MCF 10A (cell line): ENCODE data around the gene TMEM169. TPM values are rescaled to one million over a fixed set of nuclear protein-coding genes. Genes with fewer than 3 reads are reported as not detected.

Experiments
- BruUV-seq: library from RNA; stranded (reverse); fragments of 400-500 nt; replicated peaks from 2 replicates; lab custom pipeline; 2021; lab: Mats Ljungman, UMichigan
- CTCF ChIA-PET: fragments of 300-600 bp; sonication (Branson Sonifier 250); formaldehyde crosslinking; extraction: SDS; loops from one replicate; lab custom pipeline; 2021; ENCODE audit warnings: antibody characterized with exemption, inconsistent platforms; lab: Yijun Ruan, JAX
- POLR2A ChIA-PET: fragments of 300-600, 350-650 bp; sonication (Branson Sonifier 250); formaldehyde crosslinking; extraction: SDS; loops from one replicate; lab custom pipeline; 2020; ENCODE audit warnings: antibody characterized with exemption, inconsistent platforms; lab: Yijun Ruan, JAX
- DNase-seq: peaks from one replicate; pipeline ENCODE4 v3.0.0-alpha.2; 2018; ENCODE audit not compliant: unreplicated experiment
- H3K27ac Mint-ChIP-seq: one replicate; pipeline ENCODE4 v1.8.0; 2022; ENCODE audit warnings: mild to moderate bottlenecking, low read depth, mixed read lengths; ENCODE audit not compliant: unreplicated experiment
- H3K27me3 Mint-ChIP-seq: one replicate; pipeline ENCODE4 v1.8.0; 2022; ENCODE audit warnings: mixed read lengths; ENCODE audit not compliant: insufficient read depth, unreplicated experiment
- H3K36me3 Mint-ChIP-seq: one replicate; pipeline ENCODE4 v1.8.0; 2022; ENCODE audit warnings: mild to moderate bottlenecking, moderate library complexity, mixed read lengths; ENCODE audit not compliant: insufficient read depth, unreplicated experiment
- H3K4me1 Mint-ChIP-seq: one replicate; pipeline ENCODE4 v1.8.0; 2022; ENCODE audit warnings: mixed read lengths; ENCODE audit not compliant: insufficient read depth, unreplicated experiment
- H3K4me3 Mint-ChIP-seq: one replicate; pipeline ENCODE4 v1.8.0; 2022; ENCODE audit warnings: mild to moderate bottlenecking, moderate library complexity, mixed read lengths; ENCODE audit not compliant: unreplicated experiment
- H3K9me3 Mint-ChIP-seq: one replicate; pipeline ENCODE4 v1.8.0; 2022; ENCODE audit warnings: mixed read lengths; ENCODE audit not compliant: unreplicated experiment
- intact Hi-C: fragments of 100-400 bp; cut with micrococcal nuclease; formaldehyde crosslinking; loops from 2 replicates; pipeline ENCODE4 v1.14.1; 2022
- total RNA-seq: library from RNA; stranded (reverse); gene quantifications from 2 replicates; pipeline ENCODE4 v1.2.3, GENCODE V29; 2022
- TF ChIP-seq, protein P1 (sequence below): fragments of 200-600 bp; IDR thresholded peaks from one replicate; pipeline ENCODE4 v1.8.0; 2022; ENCODE audit warnings: antibody characterized with exemption, mild to moderate bottlenecking; ENCODE audit not compliant: unreplicated experiment

TMEM169 gene
- total RNA-seq, 1 experiment from 2014 or later = 0.35 TPM

DNA sequence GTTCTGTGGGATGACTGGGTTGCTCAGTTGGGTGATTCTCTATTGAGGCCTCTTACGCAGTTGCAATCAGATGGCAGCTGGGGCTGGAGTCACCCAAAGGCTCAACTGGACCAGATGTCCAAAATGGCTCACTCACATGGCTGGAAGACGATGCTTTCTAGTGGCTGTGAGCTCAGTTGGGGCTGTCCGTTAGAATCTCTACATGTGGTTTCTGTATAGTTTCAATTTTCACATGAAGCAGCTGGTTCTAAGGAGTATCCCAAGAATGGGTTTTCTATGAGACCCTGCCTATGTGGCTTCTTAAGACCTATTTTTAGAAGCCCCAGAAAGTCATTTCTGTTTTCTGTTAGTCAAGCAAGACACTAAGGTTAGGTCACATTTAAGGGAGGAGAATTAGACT, 31.9 kb downstream of the TMEM169 start:
- no peaks in the 10 kb centered on the region for H3K27me3 Mint-ChIP-seq
- peaks cover 37% of the 10 kb centered on the region for H3K4me1 Mint-ChIP-seq
- H3K27ac Mint-ChIP-seq = no peak overlapping the region
- no peak for DNase-seq
- H3K4me3 Mint-ChIP-seq = no peak overlapping the region
- ChIA-PET POLR2A (no interaction called here), CTCF (interaction anchor here (0.6 to 1.4 kb wide), 9 partner anchors 10 to 235 kb away, joined by 3 to 8 read pairs (median 4); no protein-coding TSS in a partner anchor)
- no peaks in the 10 kb centered on the region for H3K9me3 Mint-ChIP-seq
- intact Hi-C loops = loop anchor here (10.0 kb wide), 1 partner anchor 381 kb away; the partner anchor contains the start of gene RPL37A
- peaks cover 59% of the 10 kb centered on the region for H3K36me3 Mint-ChIP-seq
- BruUV-seq = no TSS peak
- TF ChIP-seq, protein P1, sequence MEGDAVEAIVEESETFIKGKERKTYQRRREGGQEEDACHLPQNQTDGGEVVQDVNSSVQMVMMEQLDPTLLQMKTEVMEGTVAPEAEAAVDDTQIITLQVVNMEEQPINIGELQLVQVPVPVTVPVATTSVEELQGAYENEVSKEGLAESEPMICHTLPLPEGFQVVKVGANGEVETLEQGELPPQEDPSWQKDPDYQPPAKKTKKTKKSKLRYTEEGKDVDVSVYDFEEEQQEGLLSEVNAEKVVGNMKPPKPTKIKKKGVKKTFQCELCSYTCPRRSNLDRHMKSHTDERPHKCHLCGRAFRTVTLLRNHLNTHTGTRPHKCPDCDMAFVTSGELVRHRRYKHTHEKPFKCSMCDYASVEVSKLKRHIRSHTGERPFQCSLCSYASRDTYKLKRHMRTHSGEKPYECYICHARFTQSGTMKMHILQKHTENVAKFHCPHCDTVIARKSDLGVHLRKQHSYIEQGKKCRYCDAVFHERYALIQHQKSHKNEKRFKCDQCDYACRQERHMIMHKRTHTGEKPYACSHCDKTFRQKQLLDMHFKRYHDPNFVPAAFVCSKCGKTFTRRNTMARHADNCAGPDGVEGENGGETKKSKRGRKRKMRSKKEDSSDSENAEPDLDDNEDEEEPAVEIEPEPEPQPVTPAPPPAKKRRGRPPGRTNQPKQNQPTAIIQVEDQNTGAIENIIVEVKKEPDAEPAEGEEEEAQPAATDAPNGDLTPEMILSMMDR = no peak

DNA sequence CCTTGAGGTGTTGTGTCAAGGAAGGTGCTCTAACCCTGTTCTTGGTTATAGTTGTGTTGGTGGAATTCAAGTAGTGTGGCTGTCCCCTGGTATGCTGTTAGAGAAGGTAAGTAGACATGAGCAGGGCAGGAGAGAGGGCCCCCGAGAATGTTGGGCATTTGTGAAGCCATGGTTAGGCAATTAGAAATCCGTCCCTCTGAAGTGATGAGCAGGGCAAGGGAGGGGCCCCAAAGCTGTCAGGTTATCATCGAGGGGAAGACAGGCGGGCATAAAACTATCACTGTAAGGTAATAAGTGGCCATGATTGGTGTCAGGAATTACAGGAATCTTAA, 32.6 kb downstream of the TMEM169 start:
- intact Hi-C loops = loop anchor here (10.0 kb wide), 1 partner anchor 380 kb away; the partner anchor contains the start of gene RPL37A
- no peaks in the 10 kb centered on the region for H3K9me3 Mint-ChIP-seq
- ChIA-PET POLR2A (interaction anchor here (0.7 to 0.9 kb wide), 3 partner anchors 29 to 379 kb away, joined by 3 to 4 read pairs (median 3); partner anchors contain the start of genes PECR and TMEM169), CTCF (interaction anchor here (0.6 to 1.4 kb wide), 19 partner anchors 10 to 1753 kb away, joined by 3 to 8 read pairs (median 4); partner anchors contain the start of gene RPL37A)
- H3K27me3 Mint-ChIP-seq = no peaks in the 10 kb centered on the region
- peak overlapping the region; percentile 96 for H3K4me3 Mint-ChIP-seq
- no TSS peak for BruUV-seq
- H3K4me1 Mint-ChIP-seq = peaks cover 35% of the 10 kb centered on the region
- peak overlapping the region; percentile 99 for H3K27ac Mint-ChIP-seq
- TF ChIP-seq, protein P1 = no peak
- H3K36me3 Mint-ChIP-seq = peaks cover 59% of the 10 kb centered on the region
- DNase-seq = no peak

DNA sequence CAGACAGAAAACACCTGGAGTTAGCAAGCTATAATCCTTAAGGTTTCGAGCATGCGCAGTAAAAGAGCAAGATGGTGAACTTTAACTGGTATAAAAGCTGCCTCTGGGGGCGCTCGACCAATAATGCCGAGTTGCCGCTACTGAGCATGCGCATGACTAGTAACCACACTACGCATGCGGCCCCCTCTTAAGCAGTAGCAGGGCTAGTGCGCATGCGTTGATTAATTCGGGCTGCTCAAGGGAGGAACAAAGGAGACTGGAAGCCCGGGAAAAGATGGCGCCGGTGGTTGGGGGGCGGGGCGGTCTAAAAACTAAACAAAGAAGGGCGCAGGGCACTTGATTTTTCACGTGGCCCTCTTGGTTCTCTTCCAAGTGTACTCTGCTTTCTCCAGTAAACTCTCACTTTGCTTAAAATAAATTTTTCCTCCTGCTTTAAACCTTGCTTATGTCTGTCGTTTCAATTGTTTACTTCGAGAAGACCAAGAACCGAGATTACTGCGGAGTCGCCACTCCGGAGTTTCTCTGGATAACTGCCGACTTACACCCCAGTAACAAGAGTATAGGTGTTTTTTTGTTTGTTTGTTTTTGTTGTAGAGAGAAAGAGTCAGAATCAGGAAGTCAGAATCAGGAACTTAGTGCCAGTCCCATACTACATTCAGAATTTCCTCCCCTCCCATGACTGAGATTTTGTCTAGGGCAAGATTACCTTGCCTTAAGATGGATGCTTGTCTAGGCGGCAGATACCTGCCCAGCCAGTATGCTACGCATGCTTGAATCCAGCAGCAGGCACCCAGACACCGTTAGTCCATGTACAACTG, 33.2 kb downstream of the TMEM169 start:
- Mint-ChIP-seq H3K4me3 (peak overlapping the region; percentile 96), H3K9me3 (no peaks in the 10 kb centered on the region), H3K27ac (peak overlapping the region; percentile 99), H3K36me3 (peaks cover 55% of the 10 kb centered on the region), H3K27me3 (no peaks in the 10 kb centered on the region), H3K4me1 (peaks cover 35% of the 10 kb centered on the region)
- CTCF ChIA-PET = interaction anchor here (0.6 to 1.4 kb wide), 18 partner anchors 9 to 1752 kb away, joined by 3 to 8 read pairs (median 4); partner anchors contain the start of gene RPL37A
- no TSS peak for BruUV-seq
- intact Hi-C loops = loop anchor here (10.0 kb wide), 1 partner anchor 380 kb away; the partner anchor contains the start of gene RPL37A
- TF ChIP-seq, protein P1 = peak; percentile 67
- peak; percentile 99 for DNase-seq
- POLR2A ChIA-PET = interaction anchor here (0.6 to 0.9 kb wide), 4 partner anchors 28 to 378 kb away, joined by 3 to 4 read pairs (median 3); partner anchors contain the start of genes PECR and TMEM169

DNA sequence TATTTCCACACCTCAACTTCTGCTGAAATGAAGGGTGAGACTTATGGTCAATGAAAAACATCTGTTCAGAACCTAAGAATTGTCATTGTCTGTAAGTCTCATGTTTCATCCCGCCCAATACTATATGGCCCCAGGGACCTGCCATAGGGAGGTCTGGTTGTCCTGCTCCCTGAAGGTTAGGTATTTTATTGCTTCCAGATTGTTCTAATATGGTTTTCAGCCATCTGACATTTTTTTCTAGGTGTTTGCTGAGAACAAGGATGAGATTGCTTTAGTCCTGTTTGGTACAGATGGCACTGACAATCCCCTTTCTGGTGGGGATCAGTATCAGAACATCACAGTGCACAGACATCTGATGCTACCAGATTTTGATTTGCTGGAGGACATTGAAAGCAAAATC, 34.7 kb downstream of the TMEM169 start:
- no peak overlapping the region for H3K4me3 Mint-ChIP-seq
- peaks cover 35% of the 10 kb centered on the region for H3K4me1 Mint-ChIP-seq
- no TSS peak for BruUV-seq
- no peak for DNase-seq
- TF ChIP-seq, protein P1 = no peak
- ChIA-PET POLR2A (interaction anchor here (1.1 kb wide), 1 partner anchor 71 kb away, joined by 3 read pairs; no protein-coding TSS in a partner anchor), CTCF (no interaction called here)
- intact Hi-C loops = loop anchor here (10.0 kb wide), 1 partner anchor 378 kb away; the partner anchor contains the start of gene RPL37A
- no peaks in the 10 kb centered on the region for H3K27me3 Mint-ChIP-seq
- H3K36me3 Mint-ChIP-seq = peaks cover 40% of the 10 kb centered on the region
- no peaks in the 10 kb centered on the region for H3K9me3 Mint-ChIP-seq
- H3K27ac Mint-ChIP-seq = peak overlapping the region; percentile 99
